ENCODE data around the gene LRRC52. TPM values are rescaled to one million over a fixed set of nuclear protein-coding genes. Genes with fewer than 3 reads are reported as not detected.

Gene LRRC52
- total and polyA plus RNA-seq, 5 donors: 0.05 TPM; not detected in 4

Other genes with a start within 250 kb of the LRRC52 start
- not detected for gene LMX1A, start 187.3 kb upstream of the LRRC52 start, total RNA-seq
- not detected for gene LMX1A, start 187.3 kb upstream of the LRRC52 start, polyA plus RNA-seq
- 1 to 10 TPM; 2.1 to 4.7 (median 3.9) TPM for gene RXRG, start 98.9 kb upstream of the LRRC52 start, total RNA-seq
- gene RXRG, start 98.9 kb upstream of the LRRC52 start, polyA plus RNA-seq: 1.4 TPM
- gene MGST3, start 87.2 kb downstream of the LRRC52 start, total RNA-seq: 100 to 1,000 TPM; 444 to 541 (median 465) TPM
- 805 TPM for gene MGST3, start 87.2 kb downstream of the LRRC52 start, polyA plus RNA-seq
- 10 to 100 TPM; 42.9 to 49.7 (median 45.7) TPM for gene ALDH9A1, start 154.6 kb downstream of the LRRC52 start, total RNA-seq
- 34.5 TPM for gene ALDH9A1, start 154.6 kb downstream of the LRRC52 start, polyA plus RNA-seq
- 10 to 100 TPM; 45.7 to 62.7 (median 55.6) TPM for gene TMCO1, start 224.9 kb downstream of the LRRC52 start, total RNA-seq
- gene TMCO1, start 224.9 kb downstream of the LRRC52 start, polyA plus RNA-seq: 54.9 TPM